Measurements from ENCODE around the gene STIM1.

DNA sequence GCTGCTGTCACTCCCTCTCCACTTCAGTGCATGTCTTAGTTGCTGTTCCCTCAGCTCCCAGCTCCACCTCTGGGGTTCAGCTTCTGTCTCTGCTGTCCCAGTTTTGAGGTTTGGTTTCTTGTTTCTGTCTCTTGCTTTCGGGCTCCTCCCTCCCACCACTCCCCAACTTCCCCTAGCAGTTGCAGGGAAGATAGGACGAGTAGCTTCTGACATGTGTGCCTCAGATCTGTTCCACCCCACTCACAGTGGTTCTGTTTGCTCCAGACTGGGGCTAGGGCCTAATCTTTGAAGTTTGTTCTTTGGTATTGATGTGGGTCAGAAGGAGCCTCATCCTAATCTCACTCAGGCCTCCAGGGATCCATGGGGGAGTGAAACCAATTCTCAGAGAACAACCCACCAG, 236.6 kb downstream of the STIM1 start:
- TF ChIP-seq, protein P1, sequence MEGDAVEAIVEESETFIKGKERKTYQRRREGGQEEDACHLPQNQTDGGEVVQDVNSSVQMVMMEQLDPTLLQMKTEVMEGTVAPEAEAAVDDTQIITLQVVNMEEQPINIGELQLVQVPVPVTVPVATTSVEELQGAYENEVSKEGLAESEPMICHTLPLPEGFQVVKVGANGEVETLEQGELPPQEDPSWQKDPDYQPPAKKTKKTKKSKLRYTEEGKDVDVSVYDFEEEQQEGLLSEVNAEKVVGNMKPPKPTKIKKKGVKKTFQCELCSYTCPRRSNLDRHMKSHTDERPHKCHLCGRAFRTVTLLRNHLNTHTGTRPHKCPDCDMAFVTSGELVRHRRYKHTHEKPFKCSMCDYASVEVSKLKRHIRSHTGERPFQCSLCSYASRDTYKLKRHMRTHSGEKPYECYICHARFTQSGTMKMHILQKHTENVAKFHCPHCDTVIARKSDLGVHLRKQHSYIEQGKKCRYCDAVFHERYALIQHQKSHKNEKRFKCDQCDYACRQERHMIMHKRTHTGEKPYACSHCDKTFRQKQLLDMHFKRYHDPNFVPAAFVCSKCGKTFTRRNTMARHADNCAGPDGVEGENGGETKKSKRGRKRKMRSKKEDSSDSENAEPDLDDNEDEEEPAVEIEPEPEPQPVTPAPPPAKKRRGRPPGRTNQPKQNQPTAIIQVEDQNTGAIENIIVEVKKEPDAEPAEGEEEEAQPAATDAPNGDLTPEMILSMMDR (IDR thresholded peaks at IDR 0.05), result no peak
- TF ChIP-seq FOXJ3 (CRISPR knock-in tag; IDR thresholded peaks at IDR 0.05; ENCODE audit: borderline replicate concordance) (no peak), E2F4 (CRISPR knock-in tag; IDR thresholded peaks at IDR 0.05; ENCODE audit: borderline replicate concordance, low read depth) (no peak), CREB1 (CRISPR knock-in tag; IDR thresholded peaks at IDR 0.05) (no peak), HMGA2 (CRISPR knock-in tag; IDR thresholded peaks at IDR 0.05) (no peak), MAX (CRISPR knock-in tag; IDR thresholded peaks at IDR 0.05) (no peak)
- TF ChIP-seq, protein P2, sequence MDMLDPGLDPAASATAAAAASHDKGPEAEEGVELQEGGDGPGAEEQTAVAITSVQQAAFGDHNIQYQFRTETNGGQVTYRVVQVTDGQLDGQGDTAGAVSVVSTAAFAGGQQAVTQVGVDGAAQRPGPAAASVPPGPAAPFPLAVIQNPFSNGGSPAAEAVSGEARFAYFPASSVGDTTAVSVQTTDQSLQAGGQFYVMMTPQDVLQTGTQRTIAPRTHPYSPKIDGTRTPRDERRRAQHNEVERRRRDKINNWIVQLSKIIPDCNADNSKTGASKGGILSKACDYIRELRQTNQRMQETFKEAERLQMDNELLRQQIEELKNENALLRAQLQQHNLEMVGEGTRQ (CRISPR knock-in tag; IDR thresholded peaks at IDR 0.05), result no peak
- TF ChIP-seq, protein P3, sequence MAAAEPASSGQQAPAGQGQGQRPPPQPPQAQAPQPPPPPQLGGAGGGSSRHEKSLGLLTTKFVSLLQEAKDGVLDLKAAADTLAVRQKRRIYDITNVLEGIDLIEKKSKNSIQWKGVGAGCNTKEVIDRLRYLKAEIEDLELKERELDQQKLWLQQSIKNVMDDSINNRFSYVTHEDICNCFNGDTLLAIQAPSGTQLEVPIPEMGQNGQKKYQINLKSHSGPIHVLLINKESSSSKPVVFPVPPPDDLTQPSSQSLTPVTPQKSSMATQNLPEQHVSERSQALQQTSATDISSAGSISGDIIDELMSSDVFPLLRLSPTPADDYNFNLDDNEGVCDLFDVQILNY (CRISPR knock-in tag; IDR thresholded peaks at IDR 0.05), result no peak

All from WTC11 (cell line).